Skin epidermis (tissue), 12 donors: Measurements from ENCODE around the gene KIF9.
"Not testable (repeated sequence)": the region's sequence is repeated elsewhere in the genome, so short reads cannot be mapped to it uniquely, and the experiment has no call there.

Source experiments
- H3K27ac ChIP-seq, 21 experiments: fragments of 200-600 bp; sonication (generic) in 11 of 21; one replicate each; pipeline ENCODE4 v1.5.0; 2020; ENCODE audit warnings: mild to moderate bottlenecking in 3 of 21, inconsistent platforms in 2 of 21, moderate library complexity in 2 of 21
- H3K4me3 ChIP-seq, 7 experiments: fragments of 200-600 bp; sonication (generic) in 2 of 7; one replicate each; pipeline ENCODE4 v1.5.0; 2020; ENCODE audit warnings: inconsistent platforms in 2 of 7, mild to moderate bottlenecking in 2 of 7, moderate library complexity in 1 of 7

KIF9 gene

DNA sequence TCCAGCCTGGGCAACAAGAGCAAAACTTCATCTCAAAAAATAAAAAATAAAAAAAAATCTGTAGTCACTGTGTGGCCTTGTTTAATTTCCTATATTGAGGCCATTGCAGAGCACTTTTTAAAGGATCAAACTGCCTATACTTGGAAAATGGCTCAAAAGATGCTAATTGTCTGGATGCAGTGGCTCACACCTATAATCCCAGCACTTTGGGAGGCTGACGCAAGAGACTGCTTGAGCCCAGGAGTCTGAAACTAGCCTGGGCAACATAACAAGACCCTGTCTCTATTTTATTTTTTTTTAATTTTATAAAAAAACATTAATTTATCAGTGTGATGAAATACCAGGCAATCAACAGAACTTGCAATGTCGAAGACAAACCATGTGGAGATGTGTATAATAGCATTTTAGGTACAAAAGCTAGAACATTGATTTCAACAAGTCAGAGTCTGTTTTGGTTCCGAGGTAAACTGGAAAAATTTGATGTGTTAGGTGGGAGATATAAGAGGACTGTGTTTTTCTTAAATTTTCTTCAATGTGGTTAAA, 71.7 kb downstream of the KIF9 start:
- no peak overlapping the region for H3K27ac ChIP-seq
- no peak overlapping the region for H3K4me3 ChIP-seq

DNA sequence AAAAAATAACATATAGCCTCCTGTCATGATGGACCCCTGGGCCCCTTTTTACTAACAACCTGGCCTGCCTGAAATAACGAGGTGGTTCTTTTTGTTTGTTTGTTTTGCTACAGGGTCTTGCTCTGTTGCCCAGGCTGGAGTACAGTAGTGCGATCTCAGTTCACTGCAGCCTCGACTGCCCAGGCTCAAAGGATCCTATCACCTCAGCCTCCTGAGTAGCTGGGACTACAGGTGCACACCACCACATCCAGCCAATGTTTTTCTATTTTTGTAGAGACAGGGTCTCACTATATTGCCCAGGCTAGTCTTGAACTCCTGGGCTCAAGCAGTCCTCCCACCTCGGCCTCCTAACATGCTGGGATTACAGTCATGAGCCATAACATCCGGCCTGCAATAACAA, 76.6 kb downstream of the KIF9 start:
- H3K4me3 ChIP-seq = not testable (repeated sequence)

DNA sequence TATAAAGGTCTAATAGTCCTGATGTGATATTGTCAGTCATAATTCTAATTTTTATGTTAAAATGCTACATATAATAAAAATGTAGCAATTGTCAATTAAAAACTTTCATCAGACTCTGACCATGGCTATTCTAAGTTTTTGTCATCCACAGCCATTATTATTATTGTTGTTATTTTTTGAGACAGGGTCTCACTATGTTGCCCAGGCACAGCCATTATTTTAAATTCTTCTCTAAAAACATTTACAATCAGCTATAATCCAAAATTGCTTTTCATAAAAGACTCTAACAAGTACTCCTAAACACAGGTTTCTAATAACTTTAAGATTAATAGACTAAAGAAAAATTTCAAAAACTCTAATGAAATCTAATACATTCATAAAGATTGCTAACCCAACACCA, 77.7 kb downstream of the KIF9 start:
- Histone ChIP-seq H3K4me3 (no peak overlapping the region), H3K27ac (no peak overlapping the region)

More for the DNA sequence above, 76.6 kb downstream of the KIF9 start:
- not testable (repeated sequence) for H3K27ac ChIP-seq

DNA sequence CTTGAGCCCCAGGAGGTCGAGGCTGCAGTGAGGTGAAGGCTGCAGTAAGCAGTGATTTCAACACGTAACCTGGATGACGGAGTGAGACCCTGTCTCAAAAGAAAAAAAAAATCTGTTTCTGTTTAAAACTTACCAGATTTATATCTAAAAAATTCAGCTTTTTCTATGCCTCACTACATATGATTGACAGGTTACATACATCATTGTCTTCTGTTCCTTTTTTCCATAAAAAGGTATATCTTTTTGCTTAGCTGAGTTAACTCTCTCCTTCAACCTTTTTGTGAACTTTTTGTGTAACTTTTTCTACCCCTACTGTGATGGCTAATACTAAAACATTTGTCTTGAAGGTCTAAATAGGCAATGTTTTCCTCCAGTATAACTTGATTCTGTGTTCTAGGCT, 80.1 kb downstream of the KIF9 start:
- no peak overlapping the region for H3K27ac ChIP-seq
- no peak overlapping the region for H3K4me3 ChIP-seq

DNA sequence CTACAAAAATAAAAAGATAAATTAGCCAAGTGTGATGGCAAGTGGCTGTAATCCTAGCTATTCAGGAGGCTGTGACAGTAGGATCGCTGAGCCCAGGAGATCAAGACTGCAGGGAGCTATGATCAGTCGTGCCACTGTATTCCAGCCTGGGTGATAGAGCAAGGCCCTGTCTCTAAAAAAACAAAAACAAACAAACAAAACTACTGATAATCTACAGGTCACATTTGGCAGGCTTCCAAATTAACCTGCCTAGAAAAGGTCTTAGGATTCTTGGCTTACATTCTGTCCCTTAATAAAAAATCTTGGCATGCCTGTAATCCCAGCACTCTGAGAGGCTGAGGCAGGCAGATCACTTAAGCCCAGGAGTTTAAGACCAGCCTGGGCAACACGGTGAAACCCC, 85.3 kb downstream of the KIF9 start:
- H3K4me3 ChIP-seq = no peak overlapping the region
- no peak overlapping the region for H3K27ac ChIP-seq

DNA sequence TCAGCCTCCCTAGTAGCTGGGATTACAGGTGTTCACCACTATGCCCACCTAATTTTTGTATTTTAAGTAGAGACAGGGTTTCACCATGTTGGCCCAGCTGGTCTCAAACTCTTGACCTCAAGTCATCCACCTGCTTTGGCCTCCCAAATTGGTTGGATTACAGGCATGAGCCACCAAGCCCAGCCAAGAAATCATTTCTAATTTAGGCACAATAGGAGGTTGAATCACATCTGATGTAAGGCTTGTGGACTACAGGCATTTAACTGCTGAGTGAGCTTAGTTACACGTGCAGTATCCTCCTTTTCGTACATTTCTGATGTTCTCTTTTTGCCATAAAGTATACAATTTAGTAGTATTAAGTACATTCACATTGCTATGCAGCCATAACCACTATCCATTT, 87.6 kb downstream of the KIF9 start:
- Histone ChIP-seq H3K27ac (no peak overlapping the region), H3K4me3 (no peak overlapping the region)

DNA sequence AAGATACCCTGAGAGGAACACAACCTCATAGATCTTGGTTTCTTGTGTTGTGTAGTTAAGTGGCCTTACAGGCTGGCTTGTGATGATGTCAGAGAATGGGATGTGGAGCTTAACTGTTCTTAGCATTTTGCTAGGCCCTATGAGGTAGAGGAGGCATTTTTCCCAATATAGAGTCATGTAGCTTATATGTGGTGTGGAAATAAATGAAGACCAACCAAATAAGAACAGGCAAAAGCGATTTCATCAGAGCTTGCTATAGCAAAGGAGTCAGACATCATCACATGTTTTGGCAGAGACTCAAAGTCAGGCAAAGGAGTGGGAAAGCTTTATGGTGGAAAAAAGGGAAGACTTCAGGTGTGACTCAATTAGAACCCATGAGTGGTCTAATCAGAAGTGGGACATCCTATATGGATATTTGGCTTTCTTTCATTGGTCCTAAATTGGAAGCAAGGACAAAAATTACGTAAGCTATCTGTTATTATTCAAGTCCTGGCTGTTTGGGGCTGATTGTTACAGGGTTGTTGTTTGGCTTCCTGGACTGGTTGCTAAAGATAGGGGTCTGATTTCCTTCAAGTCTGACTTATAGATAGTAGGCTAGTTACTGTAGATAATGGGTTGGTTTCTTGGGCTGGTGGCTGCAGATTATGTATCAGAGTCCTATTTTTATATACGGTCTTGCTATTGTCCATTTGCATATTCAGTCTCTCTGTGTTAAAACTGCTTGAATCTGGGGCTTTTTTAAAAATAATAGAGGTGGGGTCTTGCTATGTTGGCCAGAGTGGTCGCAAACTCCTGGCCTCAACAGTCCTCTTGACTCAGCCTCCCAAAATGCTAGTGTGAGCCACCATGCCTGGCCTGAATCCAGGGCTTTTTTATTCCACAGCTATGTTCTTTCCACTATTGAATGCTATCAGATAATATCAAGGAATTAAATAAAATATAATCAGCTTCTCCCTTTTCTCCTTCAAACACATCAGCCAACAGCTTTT, 88.4 kb downstream of the KIF9 start:
- no peak overlapping the region for H3K4me3 ChIP-seq
- no peak overlapping the region for H3K27ac ChIP-seq

DNA sequence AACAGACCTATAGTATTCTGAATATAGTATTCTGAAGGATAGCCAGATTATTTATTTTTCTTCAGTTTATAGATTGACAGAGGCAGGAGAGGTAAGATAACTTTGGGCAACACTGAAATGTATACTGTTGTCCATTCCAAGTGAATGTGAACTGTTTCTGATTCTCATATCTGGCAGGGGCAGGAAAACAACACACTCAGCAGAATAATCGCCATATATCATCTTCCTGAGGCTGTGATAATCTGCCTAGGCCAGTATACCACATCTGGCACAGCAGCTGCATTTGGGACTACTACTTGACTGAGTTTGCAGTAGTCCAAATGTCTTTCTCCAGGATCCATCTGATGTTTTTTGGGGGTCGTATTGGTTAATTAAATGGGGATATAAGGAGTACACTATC, 96.3 kb downstream of the KIF9 start:
- no peak overlapping the region for H3K4me3 ChIP-seq

DNA sequence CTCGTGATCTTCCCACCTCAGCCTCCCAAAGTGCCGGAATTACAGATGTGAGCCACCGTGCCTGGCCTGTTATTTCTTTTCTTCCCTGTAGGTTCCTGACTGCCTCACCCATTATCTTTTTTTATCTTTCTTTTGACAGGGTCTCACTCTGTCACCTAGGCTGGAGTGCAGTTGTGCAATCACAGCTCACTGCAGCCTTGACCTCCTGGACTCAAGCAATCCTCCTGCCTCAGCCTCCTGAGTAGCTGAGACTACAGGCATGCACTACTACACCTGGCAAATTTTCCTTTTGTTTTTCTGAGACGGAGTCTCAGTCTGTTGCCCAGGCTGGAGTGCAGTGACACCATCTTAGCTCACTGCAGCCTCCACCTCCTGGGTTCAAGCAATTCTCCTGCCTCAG, 100.9 kb downstream of the KIF9 start:
- not testable (repeated sequence) for H3K27ac ChIP-seq, H3K4me3 ChIP-seq

More for the DNA sequence above, 96.3 kb downstream of the KIF9 start:
- no peak overlapping the region for H3K27ac ChIP-seq

DNA sequence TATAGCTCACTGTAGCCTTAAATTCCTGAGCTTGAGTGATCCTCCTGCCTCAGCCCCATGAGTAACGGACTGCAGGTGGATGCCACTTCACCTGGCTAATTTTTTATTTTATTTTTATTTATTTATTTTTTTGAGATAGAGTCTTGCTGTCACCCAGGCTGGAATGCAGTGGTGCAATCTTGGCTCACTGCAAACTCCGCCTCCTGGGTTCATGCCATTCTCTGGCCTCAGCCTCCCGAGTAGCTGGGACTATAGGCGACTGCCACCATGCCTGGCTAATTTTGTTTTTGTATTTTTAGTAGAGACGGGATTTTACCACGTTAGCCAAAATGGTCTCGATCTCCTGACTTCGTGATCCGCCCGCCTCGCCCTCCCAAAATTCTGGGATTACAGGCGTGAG, 102.6 kb downstream of the KIF9 start:
- not testable (repeated sequence) for H3K4me3 ChIP-seq, H3K27ac ChIP-seq
